Measurements from ENCODE around the gene SERF2.
A peak's percentile ranks its signal among the peaks of the same experiment; 100 is the strongest.

SERF2 gene

GRCh38 chr15:43791993-43792760 is at the start of gene SERF2:
TSS of gene SERF2 (plus strand) at chr15:43792320. CDS start at chr15:43792377, 57 bp downstream.
- DNase-seq (ENCODE audit: low spot score) = peak; percentile 100

GRCh38 chr15:43746245-43746902 is 45.7 kb upstream of the SERF2 start, which contains the start of gene PDIA3:
TSS of gene PDIA3 (plus strand) at chr15:43746438. CDS start at chr15:43746540, 102 bp downstream.
- peak; percentile 84 for DNase-seq (ENCODE audit: low spot score)

- DNase-seq (ENCODE audit: low spot score) = peak; percentile 32
Measured at GRCh38 chr15:43746903-43747309, 45.2 kb upstream of the SERF2 start.

GRCh38 chr15:43748376-43748775 is 43.7 kb upstream of the SERF2 start:
- peak; percentile 46 for DNase-seq (ENCODE audit: low spot score)

- DNase-seq (ENCODE audit: low spot score) = peak; percentile 57
Measured at GRCh38 chr15:43749690-43750345, 42.3 kb upstream of the SERF2 start.

- DNase-seq (ENCODE audit: low spot score) = no peak
Measured at GRCh38 chr15:43751885-43752284, 40.2 kb upstream of the SERF2 start.

- DNase-seq (ENCODE audit: low spot score) = no peak
Measured at GRCh38 chr15:43762824-43763223, 29.3 kb upstream of the SERF2 start.

- no peak for DNase-seq (ENCODE audit: low spot score)
Measured at GRCh38 chr15:43763819-43764446, 28.2 kb upstream of the SERF2 start.

GRCh38 chr15:43769584-43770228 is 22.4 kb upstream of the SERF2 start:
- peak; percentile 58 for DNase-seq (ENCODE audit: low spot score)

GRCh38 chr15:43771816-43772215 is 20.3 kb upstream of the SERF2 start:
- DNase-seq (ENCODE audit: low spot score) = no peak

GRCh38 chr15:43772624-43773023 is 19.5 kb upstream of the SERF2 start:
- no peak for DNase-seq (ENCODE audit: low spot score)

- no peak for DNase-seq (ENCODE audit: low spot score)
Measured at GRCh38 chr15:43774062-43774461, 18.1 kb upstream of the SERF2 start.

GRCh38 chr15:43775411-43775965 is 16.6 kb upstream of the SERF2 start:
- no peak for DNase-seq (ENCODE audit: low spot score)

- no peak for DNase-seq (ENCODE audit: low spot score)
Measured at GRCh38 chr15:43776101-43776717, 15.9 kb upstream of the SERF2 start.

- DNase-seq (ENCODE audit: low spot score) = peak; percentile 68
Measured at GRCh38 chr15:43776718-43777266, 15.3 kb upstream of the SERF2 start, which contains the start of gene ELL3. TSS of gene ELL3 (minus strand) at chr15:43776966. CDS start at chr15:43776901, 65 bp downstream.

- peak; percentile 80 for DNase-seq (ENCODE audit: low spot score)
Measured at GRCh38 chr15:43777267-43777914, 14.7 kb upstream of the SERF2 start.

GRCh38 chr15:43779016-43779415 is 13.1 kb upstream of the SERF2 start:
- no peak for DNase-seq (ENCODE audit: low spot score)

- DNase-seq (ENCODE audit: low spot score) = no peak
Measured at GRCh38 chr15:43789409-43789808, 2.7 kb upstream of the SERF2 start.

GRCh38 chr15:43792761-43793476 is 799 bp downstream of the SERF2 start:
- peak; percentile 32 for DNase-seq (ENCODE audit: low spot score)

Data from CD4-positive, alpha-beta T cell treated with Interleukin-15 for 4 hours (primary cell).